Measurements from ENCODE around the gene USP15.

GRCh38 chr12:62273724-62274380 is 13.6 kb downstream of the USP15 start:
- TF ChIP-seq EZH2phosphoT487 (IDR thresholded peaks at IDR 0.05; ENCODE audit: low read length): no peak
- TF ChIP-seq, protein P1, sequence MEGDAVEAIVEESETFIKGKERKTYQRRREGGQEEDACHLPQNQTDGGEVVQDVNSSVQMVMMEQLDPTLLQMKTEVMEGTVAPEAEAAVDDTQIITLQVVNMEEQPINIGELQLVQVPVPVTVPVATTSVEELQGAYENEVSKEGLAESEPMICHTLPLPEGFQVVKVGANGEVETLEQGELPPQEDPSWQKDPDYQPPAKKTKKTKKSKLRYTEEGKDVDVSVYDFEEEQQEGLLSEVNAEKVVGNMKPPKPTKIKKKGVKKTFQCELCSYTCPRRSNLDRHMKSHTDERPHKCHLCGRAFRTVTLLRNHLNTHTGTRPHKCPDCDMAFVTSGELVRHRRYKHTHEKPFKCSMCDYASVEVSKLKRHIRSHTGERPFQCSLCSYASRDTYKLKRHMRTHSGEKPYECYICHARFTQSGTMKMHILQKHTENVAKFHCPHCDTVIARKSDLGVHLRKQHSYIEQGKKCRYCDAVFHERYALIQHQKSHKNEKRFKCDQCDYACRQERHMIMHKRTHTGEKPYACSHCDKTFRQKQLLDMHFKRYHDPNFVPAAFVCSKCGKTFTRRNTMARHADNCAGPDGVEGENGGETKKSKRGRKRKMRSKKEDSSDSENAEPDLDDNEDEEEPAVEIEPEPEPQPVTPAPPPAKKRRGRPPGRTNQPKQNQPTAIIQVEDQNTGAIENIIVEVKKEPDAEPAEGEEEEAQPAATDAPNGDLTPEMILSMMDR (IDR thresholded peaks at IDR 0.05; ENCODE audit: low read length): no peak

Measured in MM.1S (cell line).